GM04503 (cell line): ENCODE results near the gene KIF2A.
A peak's percentile ranks its signal among the peaks of the same experiment; 100 is the strongest.

Source experiments
- DNase-seq: peaks from one replicate; pipeline ENCODE4 v3.0.0-alpha.2; 2012; ENCODE audit warnings: low read depth

KIF2A gene

DNA sequence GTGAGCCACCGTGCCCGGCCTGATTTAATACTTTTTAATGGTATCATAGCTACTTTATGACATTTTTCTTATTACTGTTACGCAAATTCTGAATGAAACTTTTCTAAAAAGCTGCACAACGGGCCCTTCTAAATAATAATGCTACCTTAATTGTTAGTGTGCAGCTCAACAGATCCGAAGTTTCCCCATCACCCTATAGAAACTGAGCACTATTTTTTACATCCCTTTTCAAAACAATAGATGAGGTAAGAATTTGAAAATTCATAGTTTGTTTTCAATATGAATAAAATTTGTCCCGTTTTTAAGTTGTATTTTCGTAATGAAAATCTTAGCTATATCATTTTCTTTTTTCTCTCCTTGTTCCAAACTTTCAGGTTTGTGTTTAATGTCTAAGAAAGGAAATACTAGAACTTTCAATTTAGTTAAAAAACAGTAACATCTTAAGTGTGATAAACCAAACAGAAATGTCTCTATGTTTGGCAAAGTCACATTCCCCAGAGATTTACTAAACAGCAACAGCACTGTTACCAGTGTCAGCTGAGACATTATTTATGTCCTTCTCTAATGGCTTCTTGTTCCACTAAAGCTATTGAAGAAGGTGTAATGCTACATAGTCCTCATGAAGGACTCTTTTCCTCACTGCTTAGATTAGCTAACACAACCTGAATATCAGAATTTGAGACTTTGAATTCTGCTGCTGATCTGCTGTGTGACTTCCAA is 22.9 kb downstream of the KIF2A start:
- no peak for DNase-seq

DNA sequence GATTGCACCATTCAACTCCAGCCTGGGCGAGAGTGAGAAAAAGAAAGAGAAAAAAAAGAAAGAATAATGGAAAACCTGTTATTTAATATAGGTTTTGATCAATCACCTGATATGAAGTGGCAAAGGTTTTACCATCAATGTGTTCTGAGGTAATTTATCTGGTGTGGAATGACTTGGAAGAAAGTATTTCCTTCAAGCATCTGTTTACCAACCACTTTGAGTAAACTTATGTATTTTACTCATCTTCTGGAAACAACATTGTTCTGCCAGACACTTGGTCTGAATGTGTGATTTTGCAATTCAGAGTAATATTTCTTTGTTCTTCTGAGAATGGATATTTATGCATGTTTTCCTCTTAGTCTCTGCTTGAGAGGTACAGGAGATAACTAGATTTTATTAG is 24.3 kb downstream of the KIF2A start:
- no peak for DNase-seq

DNA sequence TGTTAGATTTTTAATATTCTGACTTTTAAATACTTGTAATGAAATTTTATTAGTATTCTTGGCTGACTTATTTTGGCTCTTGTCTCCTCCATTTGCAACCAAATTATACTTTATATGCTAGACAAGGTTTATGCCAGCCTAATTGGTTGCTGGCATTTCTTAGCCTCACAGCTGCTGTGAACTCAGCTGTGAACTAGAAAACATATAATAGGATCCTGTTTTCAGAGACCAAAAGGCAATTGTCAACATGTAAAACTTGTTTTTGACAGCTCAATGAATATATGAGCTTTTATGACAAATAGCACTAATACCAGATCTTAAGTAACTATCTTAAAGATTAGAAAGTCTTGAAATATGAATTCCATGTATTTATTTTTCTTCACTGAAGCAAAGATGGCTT is 25.9 kb downstream of the KIF2A start:
- DNase-seq = no peak

DNA sequence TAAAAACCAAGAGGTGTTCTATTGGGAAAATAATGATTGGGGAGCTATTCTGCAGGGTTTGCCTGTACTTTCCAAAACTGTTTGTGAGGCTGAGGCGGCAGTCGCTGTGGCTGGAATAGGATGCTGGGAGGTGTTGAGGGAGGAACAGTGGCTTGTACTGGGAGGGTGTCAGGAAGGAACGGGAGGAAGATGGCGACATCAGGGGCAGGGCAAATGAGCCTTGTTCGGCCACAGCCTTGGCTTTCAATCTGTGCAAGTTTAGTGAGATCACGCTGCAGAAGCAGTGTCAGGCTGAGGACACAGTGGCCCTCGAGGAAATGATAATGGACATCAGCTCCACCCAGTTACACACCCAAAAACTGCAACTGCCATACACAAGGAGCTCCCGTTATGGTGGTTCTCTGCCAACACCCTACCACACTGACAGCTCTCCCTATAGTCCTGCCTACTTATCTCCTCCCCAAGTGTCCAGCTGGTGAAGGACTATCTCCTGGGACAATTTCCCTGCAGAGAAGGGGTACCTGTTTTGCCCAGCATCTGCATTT is 27.3 kb downstream of the KIF2A start:
- DNase-seq = no peak

DNA sequence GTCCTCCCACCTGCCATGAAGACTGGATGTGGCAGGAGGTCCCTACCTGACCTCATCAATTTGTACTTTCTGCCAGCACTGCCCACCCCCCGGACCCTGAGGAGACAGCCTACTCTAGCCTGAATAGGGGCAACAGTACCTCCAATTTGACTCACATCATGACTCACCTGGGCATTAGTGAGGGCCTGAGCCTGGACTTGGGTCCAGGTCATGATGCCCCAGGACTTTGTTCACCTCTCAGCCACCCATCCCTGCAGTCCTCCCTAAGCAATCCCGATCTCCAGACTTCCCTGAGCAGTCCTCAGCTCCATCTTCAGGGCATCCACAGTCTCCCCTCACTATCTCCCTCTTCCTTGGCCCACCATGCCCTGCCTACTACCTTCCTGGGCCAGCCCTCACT is 28.1 kb downstream of the KIF2A start:
- no peak for DNase-seq

DNA sequence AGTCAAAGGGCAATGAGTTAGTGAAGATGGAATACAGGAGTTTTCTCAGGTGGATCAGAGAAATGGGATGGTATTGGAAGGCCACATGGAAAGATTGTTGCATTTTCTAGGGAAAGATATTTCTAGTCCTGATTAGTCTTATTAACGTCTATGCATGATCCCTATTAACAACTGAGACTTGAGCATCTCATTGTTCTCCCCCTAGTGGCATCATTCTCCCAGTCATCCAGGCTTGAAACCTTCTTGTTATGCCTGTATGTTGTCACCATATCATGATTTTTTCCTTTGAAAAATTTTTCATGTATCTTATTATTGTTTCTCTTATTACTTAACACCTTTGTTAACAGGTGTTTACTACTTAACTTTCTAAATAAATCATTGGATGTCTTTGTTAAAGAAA is 34.4 kb downstream of the KIF2A start:
- no peak for DNase-seq

DNA sequence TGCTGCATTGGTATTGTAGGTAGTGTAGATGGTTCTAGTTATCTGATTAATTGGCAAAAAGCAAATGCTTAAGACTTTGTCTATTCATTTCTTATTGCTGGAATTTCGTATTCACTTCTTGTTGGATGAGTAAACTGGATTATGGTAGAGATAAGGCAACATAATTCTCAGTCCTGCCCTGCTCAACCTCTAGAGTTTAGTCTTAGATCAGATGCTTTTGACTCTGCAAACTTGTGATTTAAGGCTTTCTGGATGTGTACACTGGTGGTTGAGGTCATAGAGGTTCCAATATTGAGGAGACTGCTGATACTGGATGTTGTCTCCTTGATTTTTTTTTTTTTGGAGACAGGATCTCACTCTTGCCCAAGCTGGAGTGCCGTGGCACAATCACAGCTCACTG is 35.0 kb downstream of the KIF2A start:
- DNase-seq = no peak

DNA sequence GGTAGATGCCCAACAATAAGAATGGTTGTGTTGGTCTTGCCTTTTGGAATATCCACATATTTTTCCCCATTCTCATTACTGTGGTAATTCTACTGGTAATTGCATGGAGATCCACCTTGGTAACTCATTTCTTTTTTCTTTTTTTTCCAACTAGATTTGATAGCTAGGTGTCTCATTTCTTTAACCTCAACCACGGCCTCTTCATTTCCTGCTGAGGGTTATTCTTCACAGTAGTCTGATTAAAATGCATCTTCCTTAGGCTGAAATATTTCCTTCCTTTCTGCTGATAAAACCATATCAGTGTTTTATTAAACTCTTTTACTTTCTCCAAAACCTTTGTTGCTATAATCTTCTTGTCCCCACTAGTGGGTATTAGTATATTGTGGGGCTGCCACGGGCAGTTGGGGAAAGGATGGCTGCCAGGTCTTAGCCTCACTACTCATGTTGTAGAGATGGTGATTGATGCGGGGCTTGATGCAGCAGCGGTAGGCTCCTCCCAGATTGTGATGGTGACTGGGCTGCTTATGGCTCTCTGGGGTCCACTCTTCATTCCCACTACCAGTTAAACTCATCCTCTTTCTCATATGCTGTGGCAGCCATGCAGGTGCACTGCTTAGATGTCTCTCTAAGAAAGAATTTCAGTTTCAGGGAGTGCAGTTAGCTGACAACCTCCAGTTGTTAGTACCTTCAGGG is 35.9 kb downstream of the KIF2A start:
- DNase-seq = no peak

DNA sequence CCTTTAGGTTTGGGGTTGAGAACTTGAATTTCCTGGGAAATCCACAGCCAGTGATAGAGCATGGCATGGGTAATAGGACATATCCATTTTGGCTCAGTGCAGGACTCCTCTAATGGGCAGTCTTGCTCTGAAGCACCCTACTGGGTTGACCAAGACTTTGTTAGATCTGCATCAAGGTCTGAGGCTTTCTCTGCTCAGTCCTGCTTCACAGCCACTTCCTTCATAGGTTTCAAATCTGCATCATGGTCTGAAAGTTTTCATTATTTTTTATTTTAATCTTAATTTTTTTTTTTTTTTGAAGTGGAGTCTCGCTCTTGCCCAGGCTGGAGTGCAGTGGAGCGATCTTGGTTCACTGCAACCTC is 36.5 kb downstream of the KIF2A start:
- no peak for DNase-seq

DNA sequence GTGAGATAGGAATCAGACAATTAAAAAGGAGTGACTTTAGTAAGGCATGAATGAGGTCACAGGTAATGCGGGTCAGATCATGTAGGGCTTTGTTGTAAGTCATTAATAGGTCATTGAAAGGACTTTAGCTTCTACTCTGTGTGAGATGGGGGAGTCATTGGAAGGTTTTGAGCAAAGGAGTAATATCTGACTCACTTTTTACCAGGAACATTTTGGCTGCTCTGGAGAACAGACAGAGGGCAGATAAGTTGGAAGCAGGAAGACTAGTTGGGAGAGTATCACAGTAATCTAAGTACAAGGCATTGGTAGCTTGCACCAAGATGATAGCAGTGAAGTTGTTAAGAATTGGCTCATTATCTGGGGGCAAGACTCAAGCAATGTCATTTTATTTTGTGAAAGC is 37.4 kb downstream of the KIF2A start:
- DNase-seq = no peak

DNA sequence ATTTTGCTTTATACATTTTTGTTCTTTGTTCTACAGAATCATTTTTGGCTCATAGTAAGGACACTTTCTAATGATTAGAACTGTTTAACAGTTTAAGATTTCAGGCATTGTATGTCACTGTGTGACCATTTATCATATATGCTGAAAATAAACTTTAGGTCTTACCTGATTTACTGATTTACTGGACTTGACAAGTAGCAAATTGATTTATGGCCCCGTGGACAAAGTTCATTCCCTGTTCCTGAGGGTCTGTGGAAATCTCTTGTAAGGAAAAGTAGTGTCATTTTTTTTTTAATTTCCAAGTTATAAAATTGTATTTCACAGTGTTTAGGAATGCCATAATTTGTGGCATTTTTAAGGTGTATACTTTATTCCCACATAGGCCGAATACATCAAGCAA is 40.7 kb downstream of the KIF2A start:
- DNase-seq = no peak

DNA sequence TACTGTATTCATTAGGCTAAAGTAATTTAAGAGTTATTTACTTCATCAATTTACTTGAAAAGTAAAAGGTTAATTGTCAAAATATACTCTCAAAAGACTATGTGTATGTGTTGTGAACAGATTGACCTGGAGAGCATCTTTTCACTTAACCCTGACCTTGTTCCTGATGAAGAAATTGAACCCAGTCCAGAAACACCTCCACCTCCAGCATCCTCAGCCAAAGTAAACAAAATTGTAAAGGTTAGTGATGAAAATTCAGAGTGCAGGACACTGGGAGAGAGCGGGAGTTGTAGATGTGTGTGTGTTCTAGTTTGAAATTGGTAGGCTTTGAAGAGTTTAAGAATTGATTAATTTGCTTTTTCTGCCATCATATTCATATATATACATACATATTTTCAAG is 41.9 kb downstream of the KIF2A start:
- no peak for DNase-seq

DNA sequence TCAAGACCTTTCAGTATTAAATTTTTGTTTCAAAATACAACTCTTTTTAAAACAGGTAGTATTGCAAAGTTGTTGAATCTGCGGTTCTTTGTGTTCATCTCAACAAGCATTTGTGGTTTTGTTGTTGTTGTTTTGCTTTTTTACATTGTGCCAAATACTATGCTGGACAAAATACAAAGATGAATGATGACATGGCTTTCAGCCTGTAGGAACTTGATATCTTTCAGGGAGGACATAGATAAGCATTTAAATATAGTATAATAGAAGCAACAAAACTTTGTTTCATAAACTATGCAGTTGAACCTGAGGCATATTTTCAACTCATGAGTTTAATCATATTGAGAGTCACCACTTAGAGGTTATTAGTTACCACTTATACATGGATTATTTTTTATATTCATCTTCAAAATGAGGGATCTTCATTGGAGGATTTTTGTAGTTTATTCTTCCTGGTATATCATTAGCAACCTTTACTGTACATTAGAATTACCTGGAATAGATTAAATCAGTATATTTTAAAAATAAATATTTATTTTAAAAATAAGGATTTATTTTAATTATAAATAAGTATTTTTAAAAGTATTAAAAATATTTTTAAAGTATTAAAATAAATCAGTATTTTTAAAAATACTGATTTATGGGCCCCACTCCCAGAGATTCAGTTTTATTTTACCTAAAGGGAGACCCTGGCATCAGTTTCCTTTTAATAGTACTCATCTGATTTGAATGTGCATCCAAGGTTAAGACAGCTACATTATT is 42.9 kb downstream of the KIF2A start:
- no peak for DNase-seq

DNA sequence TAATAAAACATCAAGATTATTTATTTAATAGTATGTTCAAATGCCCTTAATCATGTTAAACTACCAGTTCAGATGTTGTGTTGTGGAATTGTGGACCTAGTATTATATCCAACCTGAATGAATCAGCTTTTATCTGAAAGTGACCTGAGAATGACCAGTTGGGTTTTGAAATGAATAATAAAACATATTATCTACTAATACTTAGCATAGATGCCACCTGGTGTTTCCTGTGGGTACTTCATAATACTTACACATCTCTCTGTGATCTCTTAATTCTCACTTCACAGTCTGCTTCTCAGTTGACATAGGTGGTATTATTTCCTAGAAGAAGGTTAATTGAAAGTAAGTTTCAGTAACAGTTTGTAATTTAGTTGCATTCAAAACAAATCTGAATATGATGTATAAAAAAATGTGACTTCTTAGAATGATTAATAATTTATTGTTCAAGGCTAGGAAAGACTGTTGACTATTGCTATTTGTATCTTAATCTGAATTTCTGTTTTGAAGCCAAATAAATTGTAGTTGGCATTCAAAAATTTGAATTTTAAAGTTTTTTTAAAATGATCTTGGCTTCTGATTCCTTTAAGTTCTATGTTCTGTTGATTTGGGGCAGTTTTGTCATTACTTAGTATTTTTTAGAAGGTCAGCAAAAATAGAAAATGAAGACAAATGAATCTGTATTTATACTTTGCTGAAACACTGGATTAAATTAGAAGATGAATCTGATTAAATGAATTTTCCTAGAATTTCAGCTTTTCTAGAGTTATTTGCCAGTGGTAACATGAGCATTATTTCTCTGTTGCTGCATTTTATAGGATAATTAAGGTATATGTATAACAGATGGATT is 48.2 kb downstream of the KIF2A start:
- DNase-seq = peak; percentile 7

DNA sequence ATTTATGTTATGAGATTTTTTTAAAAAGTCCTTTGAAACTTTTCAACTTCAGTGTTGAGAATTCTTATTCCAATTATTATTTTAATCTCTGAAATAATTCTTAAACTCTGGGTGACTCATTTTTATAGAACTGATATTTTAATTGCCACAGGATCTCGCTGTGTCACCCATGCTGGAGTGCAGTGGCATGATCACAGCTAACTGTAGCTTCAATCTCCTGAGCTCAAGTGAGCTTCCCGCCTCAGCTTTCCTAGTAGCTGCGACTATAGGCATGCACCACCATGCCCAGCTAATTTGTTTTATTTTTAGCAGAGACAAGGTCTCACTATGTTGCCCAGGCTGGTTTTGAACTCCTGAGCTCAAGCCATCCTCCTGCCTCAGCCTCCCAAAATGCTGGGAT is 56.7 kb downstream of the KIF2A start:
- no peak for DNase-seq

DNA sequence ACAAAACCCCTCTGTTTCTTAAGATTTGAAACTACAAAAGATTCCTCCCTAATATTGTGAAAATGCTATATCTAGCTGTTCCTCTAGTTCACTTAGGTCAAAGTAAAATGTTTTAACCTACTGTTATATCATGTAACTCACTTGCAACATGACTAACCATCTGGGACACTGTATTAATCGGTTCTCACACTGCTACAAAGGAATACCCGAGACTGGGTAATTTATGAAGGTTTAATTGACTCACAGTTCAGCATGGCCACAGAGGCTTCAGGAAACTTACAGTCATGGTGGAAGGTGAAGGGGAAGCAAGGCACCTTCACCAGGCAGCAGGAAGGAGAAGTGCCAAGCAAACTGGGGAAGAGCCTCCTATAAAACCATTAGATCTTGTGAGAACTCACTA is 63.0 kb downstream of the KIF2A start:
- no peak for DNase-seq

DNA sequence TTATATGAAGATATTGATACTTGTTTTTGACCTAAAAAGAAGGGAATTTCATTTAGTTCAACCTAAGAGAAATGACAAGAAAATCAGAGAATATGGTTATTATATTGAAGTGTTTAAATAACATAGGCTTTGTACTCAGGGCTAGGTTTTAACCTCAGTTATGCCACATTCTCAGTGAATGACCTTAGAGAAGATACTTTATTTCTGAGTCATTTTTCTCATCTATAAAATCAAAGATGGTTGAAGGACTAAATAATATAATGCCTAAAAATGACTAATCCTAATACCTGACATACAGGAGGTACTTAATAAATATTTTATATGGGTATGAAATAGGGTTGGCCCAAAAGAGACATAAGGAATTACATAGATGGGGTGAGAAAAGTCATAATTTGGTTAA is 65.4 kb downstream of the KIF2A start:
- no peak for DNase-seq

DNA sequence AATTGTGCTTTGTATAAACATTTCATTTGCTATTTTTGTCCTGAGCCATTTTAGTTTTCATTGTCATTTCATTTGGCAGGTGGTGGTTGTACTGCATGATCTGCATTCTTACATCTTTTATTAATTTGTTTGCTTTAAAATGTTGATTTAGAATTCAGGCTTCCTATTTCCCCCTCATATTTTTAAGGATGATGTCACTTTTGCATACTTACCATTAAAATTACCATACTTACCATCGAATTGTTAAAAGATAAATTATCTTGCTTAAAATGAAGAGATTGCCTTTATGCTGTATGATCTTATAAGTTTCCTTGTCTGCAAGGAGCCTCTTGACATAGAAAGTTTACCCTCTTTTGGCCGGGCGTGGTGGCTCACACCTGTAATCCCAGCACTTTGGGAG is 66.6 kb downstream of the KIF2A start:
- DNase-seq = no peak

DNA sequence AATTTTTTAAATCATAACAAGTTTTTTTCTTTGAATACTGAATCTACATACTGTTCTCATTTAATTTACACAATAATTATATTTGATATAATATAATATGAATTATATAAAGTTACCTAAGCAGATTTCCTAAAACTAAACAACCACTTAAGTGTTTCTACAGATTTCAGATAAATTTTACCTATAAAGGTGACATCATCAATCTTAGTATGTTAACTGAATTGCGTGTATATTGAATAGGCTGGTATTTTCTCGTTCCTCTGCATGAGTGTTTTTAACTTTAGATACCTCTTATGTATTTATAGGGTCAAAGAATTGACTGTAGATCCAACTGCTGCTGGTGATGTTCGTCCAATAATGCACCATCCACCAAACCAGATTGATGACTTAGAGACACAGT is 67.4 kb downstream of the KIF2A start:
- no peak for DNase-seq

DNA sequence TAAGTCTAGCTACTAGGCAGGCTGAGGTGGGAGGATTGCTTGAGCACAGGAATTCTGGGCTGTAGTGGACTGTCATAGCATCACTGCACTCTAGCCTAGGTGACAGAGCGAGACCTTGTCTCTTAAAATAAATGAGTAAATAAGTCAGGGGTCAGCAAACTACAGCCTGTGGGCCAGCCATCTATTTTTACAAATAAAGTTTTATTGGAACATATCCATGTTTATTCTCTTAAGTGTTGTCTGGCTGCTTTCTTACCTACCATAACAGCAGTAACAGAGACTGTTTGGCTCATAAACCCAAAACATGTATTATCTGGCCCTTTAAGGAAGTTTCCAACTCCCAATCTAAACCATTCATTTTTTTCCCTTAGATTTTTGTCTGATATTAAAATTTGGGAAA is 68.1 kb downstream of the KIF2A start:
- DNase-seq = no peak

DNA sequence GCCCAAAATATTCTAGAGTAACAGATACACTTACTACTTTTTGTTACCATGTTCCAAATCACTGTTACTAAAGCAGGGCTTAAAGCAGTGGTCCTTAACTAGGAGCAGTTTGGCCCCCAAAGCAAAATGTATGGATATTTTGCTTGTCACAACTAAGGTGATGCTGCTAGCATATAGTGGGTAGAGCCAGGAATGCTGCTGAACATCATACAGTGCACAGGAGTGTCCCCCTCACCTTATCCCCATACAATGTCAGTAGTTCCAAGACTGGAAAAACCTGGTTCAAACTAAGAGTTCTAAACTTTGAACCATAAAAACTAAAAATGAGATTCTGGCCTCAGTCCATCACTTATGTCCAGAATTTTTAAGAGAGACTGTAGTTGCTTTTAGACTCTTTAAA is 69.6 kb downstream of the KIF2A start:
- no peak for DNase-seq

DNA sequence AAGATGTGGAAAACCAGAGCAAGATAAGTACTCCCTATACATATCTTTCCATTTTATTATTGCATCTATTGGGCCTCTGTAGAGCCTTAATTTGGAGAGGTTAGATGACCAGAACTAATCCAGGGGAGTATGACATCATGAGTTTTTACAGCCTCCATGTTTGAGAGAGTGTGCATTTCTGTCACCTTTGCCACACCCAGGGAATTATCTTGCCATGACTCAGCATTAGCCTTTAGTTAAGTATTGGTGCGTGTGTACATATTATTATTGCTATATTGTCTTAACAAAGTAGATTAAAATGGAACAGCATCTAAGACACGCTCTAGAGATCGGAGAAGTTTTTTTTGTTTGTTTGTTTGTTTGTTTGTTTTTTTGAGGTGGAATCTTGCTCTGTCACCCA is 70.1 kb downstream of the KIF2A start:
- no peak for DNase-seq
